H9 (cell line): Measurements from ENCODE around the gene AGPAT2. TPM values are rescaled to one million over a fixed set of nuclear protein-coding genes. Genes with fewer than 3 reads are reported as not detected.

Source experiments
- DNase-seq: peaks from one replicate; pipeline ENCODE4 v3.0.0-alpha.2; 2017
- H2AFZ ChIP-seq: one replicate; pipeline ENCODE4 v1.6.1; 2013; ENCODE audit warnings: mild to moderate bottlenecking, low read length, control low read depth, moderate library complexity
- H2AK5ac ChIP-seq: 2 replicates; pipeline ENCODE4 v1.6.1; 2013; ENCODE audit warnings: low read length, control low read depth, mixed read lengths; ENCODE audit not compliant: insufficient read length
- H2BK120ac ChIP-seq: one replicate; pipeline ENCODE4 v1.6.1; 2013; ENCODE audit warnings: low read depth, mild to moderate bottlenecking, low read length, control low read depth, inconsistent platforms; ENCODE audit not compliant: poor library complexity, severe bottlenecking
- H2BK12ac ChIP-seq: 2 replicates; pipeline ENCODE4 v1.6.1; 2013; ENCODE audit warnings: low read length, control low read depth, mixed read lengths, low read depth; ENCODE audit not compliant: insufficient read length
- H2BK15ac ChIP-seq: 2 replicates; pipeline ENCODE4 v1.6.1; 2013; ENCODE audit warnings: low read depth, low read length, control low read depth
- H2BK20ac ChIP-seq: one replicate; pipeline ENCODE4 v1.6.1; 2013; ENCODE audit warnings: low read depth, mild to moderate bottlenecking, low read length, control low read depth, inconsistent platforms; ENCODE audit not compliant: poor library complexity, severe bottlenecking
- H2BK5ac ChIP-seq: 2 replicates; pipeline ENCODE4 v1.6.1; 2013; ENCODE audit warnings: low read length, control low read depth, mixed read lengths; ENCODE audit not compliant: insufficient read length
- H3K14ac ChIP-seq: 2 replicates; pipeline ENCODE4 v1.6.1; 2013; ENCODE audit warnings: low read length, control low read depth; ENCODE audit not compliant: insufficient read depth
- H3K18ac ChIP-seq: 2 replicates; pipeline ENCODE4 v1.6.1; 2013; ENCODE audit warnings: low read depth, mild to moderate bottlenecking, mixed read lengths, low read length, control low read depth; ENCODE audit not compliant: insufficient read length
- H3K23ac ChIP-seq: 2 replicates; pipeline ENCODE4 v1.6.1; 2013; ENCODE audit warnings: low read length, control low read depth, mixed read lengths, low read depth; ENCODE audit not compliant: insufficient read length
- H3K23me2 ChIP-seq: 2 replicates; pipeline ENCODE4 v1.6.1; 2013; ENCODE audit warnings: low read depth, mild to moderate bottlenecking, mixed read lengths, low read length, control low read depth; ENCODE audit not compliant: insufficient read length, poor library complexity, severe bottlenecking
- H3K27ac ChIP-seq: 2 replicates; pipeline ENCODE4 v1.5.1; 2013; ENCODE audit warnings: low read length, control low read depth, mixed read lengths, low read depth; ENCODE audit not compliant: insufficient read length
- H3K27me3 ChIP-seq: 2 replicates; pipeline ENCODE4 v1.6.1; 2013; ENCODE audit warnings: low read length, control low read depth, inconsistent platforms; ENCODE audit not compliant: insufficient read depth
- H3K4ac ChIP-seq: 2 replicates; pipeline ENCODE4 v1.6.1; 2013; ENCODE audit warnings: low read depth, mild to moderate bottlenecking, control low read depth, inconsistent platforms, low read length, moderate library complexity
- H3K4me1 ChIP-seq: 2 replicates; pipeline ENCODE4 v1.6.1; 2013; ENCODE audit warnings: low read length, control low read depth, inconsistent platforms; ENCODE audit not compliant: insufficient read depth
- H3K4me2 ChIP-seq: 2 replicates; pipeline ENCODE4 v1.6.1; 2013; ENCODE audit warnings: low read length, control low read depth, mixed read lengths; ENCODE audit not compliant: insufficient read length, insufficient read depth
- H3K56ac ChIP-seq: 2 replicates; pipeline ENCODE4 v1.6.1; 2013; ENCODE audit warnings: low read depth, mild to moderate bottlenecking, mixed read lengths, low read length, control low read depth; ENCODE audit not compliant: insufficient read length
- H3K79me1 ChIP-seq: 2 replicates; pipeline ENCODE4 v1.6.1; 2013; ENCODE audit warnings: low read depth, mild to moderate bottlenecking, moderate library complexity, low read length, control low read depth, inconsistent platforms; ENCODE audit not compliant: insufficient read depth, poor library complexity, severe bottlenecking
- H3K79me2 ChIP-seq: 2 replicates; pipeline ENCODE4 v1.6.1; 2013; ENCODE audit warnings: low read length, control low read depth, inconsistent platforms; ENCODE audit not compliant: insufficient read depth
- H3K9ac ChIP-seq: 2 replicates; pipeline ENCODE4 v1.6.1; 2013; ENCODE audit warnings: low read length, control low read depth, mixed read lengths; ENCODE audit not compliant: insufficient read length; ENCODE audit errors: extremely low read depth
- H3K9me3 ChIP-seq: one replicate; pipeline ENCODE4 v1.6.1; 2013; ENCODE audit warnings: low read depth, low read length, inconsistent platforms; ENCODE audit not compliant: control insufficient read depth
- H3T11ph ChIP-seq: one replicate; pipeline ENCODE4 v1.6.1; 2013; ENCODE audit warnings: mild to moderate bottlenecking, low read length, control low read depth, inconsistent platforms
- H4K20me1 ChIP-seq: one replicate; pipeline ENCODE4 v1.6.1; 2013; ENCODE audit not compliant: control insufficient read depth, insufficient read length, insufficient read depth
- H4K5ac ChIP-seq: 2 replicates; pipeline ENCODE4 v1.6.1; 2013; ENCODE audit warnings: low read depth, mild to moderate bottlenecking, mixed read lengths, low read length, control low read depth; ENCODE audit not compliant: insufficient read length
- H4K8ac ChIP-seq: replicated peaks from 2 replicates; pipeline ENCODE4 v1.6.1; 2013; ENCODE audit warnings: low read length, control low read depth, mixed read lengths, low read depth; ENCODE audit not compliant: insufficient read length
- H4K91ac ChIP-seq: 2 replicates; pipeline ENCODE4 v1.6.1; 2013; ENCODE audit warnings: low read depth, mild to moderate bottlenecking, moderate library complexity, mixed read lengths, low read length, control low read depth; ENCODE audit not compliant: insufficient read length
- H3K27ac Mint-ChIP-seq, 3 experiments: 2 replicates in 2 of 3; 3 replicates in 1 of 3; pipeline ENCODE4 v1.8.0; 2020 to 2021; ENCODE audit warnings: mixed read lengths in 3 of 3, mild to moderate bottlenecking in 1 of 3, moderate library complexity in 1 of 3
- H3K27me3 Mint-ChIP-seq: 2 replicates; pipeline ENCODE4 v1.8.0; 2021; ENCODE audit warnings: low read depth, mild to moderate bottlenecking, moderate library complexity, mixed read lengths
- H3K36me3 Mint-ChIP-seq, 3 experiments: 2 replicates in 2 of 3; 3 replicates in 1 of 3; pipeline ENCODE4 v1.8.0; 2020 to 2021; ENCODE audit warnings: low read depth in 3 of 3, mixed read lengths in 3 of 3; ENCODE audit not compliant: insufficient read depth in 1 of 3
- H3K4me1 Mint-ChIP-seq, 2 experiments: 2 replicates each; pipeline ENCODE4 v1.8.0; 2020; ENCODE audit warnings: mixed read lengths in 2 of 2
- H3K4me3 Mint-ChIP-seq, 2 experiments: 2 replicates in 1 of 2; 3 replicates in 1 of 2; pipeline ENCODE4 v1.8.0; 2020 to 2021; ENCODE audit warnings: mild to moderate bottlenecking in 2 of 2, mixed read lengths in 2 of 2, moderate library complexity in 1 of 2
- H3K9me3 Mint-ChIP-seq, 2 experiments: 2 replicates in 1 of 2; 3 replicates in 1 of 2; pipeline ENCODE4 v1.8.0; 2020; ENCODE audit warnings: mild to moderate bottlenecking in 2 of 2, mixed read lengths in 2 of 2, moderate library complexity in 1 of 2
- WGBS: extraction: QIAGEN DNeasy Blood & Tissue Kit; methylation state at CpG from one replicate; pipeline ENCODE4 v1.1.7; 2013; ENCODE audit warnings: missing lambda C conversion rate, low lambda C conversion rate, mixed read lengths; ENCODE audit not compliant: insufficient read length; ENCODE audit errors: extremely low coverage; 5-methylcytosine and 5-hydroxymethylcytosine counted together
- total RNA-seq: library from RNA; stranded (reverse); gene quantifications from 2 replicates; pipeline ENCODE4 v1.2.1, GENCODE V29; 2021
- TF ChIP-seq, protein P1 (sequence below): fragments of 200-600 bp; sonication (generic); conservative IDR thresholded peaks from 3 replicates; pipeline ENCODE4 v1.8.0; 2021; ENCODE audit warnings: antibody characterized with exemption, mild to moderate bottlenecking

AGPAT2 gene
- total RNA-seq, 1 experiment from 2014 or later: 29.7 TPM

DNA sequence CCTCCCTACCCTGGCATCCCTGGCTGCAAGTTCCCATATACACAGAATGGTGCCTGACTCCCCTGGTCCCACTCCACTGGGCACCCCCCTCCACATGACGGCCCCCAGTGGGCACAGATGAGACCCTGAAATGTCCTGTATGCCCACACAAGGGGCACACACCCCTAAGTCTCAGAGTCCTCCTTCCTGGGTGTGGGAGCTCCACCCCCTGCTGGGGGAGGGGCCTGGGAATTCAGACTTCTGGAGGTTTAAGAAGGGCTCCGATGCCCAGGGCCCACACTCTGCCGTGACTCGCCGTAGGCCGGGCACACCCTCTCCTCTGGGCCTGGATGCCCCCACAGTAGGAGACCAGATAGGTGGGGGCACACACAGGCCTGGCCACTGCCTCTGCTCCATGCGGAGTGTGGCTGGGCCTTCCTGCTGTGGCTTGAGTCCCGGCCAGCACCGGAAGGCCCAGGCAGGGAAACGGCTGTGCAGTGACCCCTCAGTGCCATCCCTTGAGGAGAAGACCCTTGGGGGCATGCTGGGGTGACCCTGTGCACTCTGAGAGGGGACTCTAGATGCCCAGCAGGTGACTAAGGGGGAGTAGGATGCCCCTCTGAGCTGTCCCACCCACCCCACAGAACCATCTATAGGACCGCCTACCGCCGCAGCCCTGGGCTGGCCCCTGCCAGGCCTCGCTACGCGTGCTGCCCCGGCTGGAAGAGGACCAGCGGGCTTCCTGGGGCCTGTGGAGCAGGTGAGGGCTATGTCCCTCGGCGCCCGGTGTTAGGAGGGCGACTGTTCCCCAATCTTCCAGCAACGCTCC, 18.1 kb downstream of the AGPAT2 start:
- Mint-ChIP-seq H3K4me1 (peaks cover 0 to 4% of the 10 kb centered on the region in 2 experiments; a peak in 1 of 4 replicates), H3K27ac (no peak overlapping the region; a peak in 1 of 7 replicates), H3K27me3 (peaks cover 9% of the 10 kb centered on the region), H3K36me3 (no peaks in the 10 kb centered on the region), H3K4me3 (no peak overlapping the region), H3K9me3 (no peaks in the 10 kb centered on the region)
- Histone ChIP-seq H3T11ph (no peak overlapping the region), H2BK20ac (no peak overlapping the region), H4K8ac (no peak overlapping the region), H3K18ac (no peak overlapping the region), H2BK15ac (no peak overlapping the region), H3K56ac (no peak overlapping the region), H3K4ac (no peak overlapping the region), H4K5ac (no peak overlapping the region), H2BK5ac (no peak overlapping the region), H3K9me3 (no peaks in the 10 kb centered on the region), H3K23me2 (no peaks in the 10 kb centered on the region), H3K79me2 (no peaks in the 10 kb centered on the region), H2BK12ac (no peak overlapping the region), H3K23ac (no peak overlapping the region), H3K27me3 (no peaks in the 10 kb centered on the region), H3K27ac (no peak overlapping the region), H3K14ac (no peak overlapping the region), H3K79me1 (no peaks in the 10 kb centered on the region), H3K4me1 (no peaks in the 10 kb centered on the region), H2AK5ac (no peak overlapping the region), H3K9ac (no peak overlapping the region), H4K20me1 (peaks cover 4% of the 10 kb centered on the region), H3K4me2 (no peak overlapping the region), H2BK120ac (no peak overlapping the region), H2AFZ (no peak overlapping the region), H4K91ac (no peak overlapping the region)
- no CpG with 5 or more reads among the region's 23 CpGs for WGBS
- TF ChIP-seq, protein P1, sequence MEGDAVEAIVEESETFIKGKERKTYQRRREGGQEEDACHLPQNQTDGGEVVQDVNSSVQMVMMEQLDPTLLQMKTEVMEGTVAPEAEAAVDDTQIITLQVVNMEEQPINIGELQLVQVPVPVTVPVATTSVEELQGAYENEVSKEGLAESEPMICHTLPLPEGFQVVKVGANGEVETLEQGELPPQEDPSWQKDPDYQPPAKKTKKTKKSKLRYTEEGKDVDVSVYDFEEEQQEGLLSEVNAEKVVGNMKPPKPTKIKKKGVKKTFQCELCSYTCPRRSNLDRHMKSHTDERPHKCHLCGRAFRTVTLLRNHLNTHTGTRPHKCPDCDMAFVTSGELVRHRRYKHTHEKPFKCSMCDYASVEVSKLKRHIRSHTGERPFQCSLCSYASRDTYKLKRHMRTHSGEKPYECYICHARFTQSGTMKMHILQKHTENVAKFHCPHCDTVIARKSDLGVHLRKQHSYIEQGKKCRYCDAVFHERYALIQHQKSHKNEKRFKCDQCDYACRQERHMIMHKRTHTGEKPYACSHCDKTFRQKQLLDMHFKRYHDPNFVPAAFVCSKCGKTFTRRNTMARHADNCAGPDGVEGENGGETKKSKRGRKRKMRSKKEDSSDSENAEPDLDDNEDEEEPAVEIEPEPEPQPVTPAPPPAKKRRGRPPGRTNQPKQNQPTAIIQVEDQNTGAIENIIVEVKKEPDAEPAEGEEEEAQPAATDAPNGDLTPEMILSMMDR: no peak
- DNase-seq: no peak
